ENCODE data around the gene POLG.

The POLG gene

DNA sequence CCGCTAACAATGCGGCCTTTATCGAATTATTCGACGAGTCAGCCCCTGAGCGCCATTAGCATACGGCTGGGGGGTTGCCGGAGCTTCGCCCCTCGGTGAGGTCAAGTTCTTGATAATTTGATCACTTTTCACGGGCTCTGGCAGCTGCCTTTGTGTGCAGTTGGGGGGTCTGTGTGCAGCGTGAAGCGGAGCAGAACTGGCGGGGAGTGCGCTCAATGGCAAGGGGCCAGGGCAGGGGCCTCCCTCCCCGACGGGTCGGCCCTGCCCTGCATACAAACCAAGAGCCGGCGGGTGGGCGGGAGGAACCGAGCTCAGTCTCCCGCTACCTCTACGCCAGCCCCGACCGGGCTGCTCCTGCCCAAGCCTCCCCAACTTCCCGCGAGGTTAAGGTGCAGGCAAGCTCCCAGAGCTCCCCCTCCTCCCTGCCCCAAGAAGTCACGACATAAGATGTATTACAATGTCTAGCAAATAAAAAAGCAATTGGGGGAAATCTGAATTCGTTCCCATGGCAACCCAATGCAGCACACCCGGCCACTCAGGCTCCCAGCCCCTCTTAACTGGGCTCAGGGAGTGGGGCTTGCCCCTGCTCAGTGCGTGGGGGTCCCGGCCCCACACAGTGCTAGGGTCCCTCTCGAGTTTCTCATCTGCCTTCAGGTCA, 34.1 kb upstream of the POLG start:
- Histone ChIP-seq H3K27ac (ENCODE audit: low read depth, low read length) (no peak overlapping the region), H3K27me3 (ENCODE audit: control insufficient read depth in 1 of 2, insufficient read depth in 2 of 2, low read length in 2 of 2) (peaks cover 82 to 99% of the 10 kb centered on the region in 2 donors), H3K9me3 (ENCODE audit: low read length) (no peaks in the 10 kb centered on the region), H3K4me3 (ENCODE audit: low read depth in 1 of 2, low read length in 2 of 2) (no peak overlapping the region), H3K36me3 (ENCODE audit: insufficient read depth, low read length) (no peaks in the 10 kb centered on the region), H3K4me1 (ENCODE audit: insufficient read depth, low read length) (peaks cover 4% of the 10 kb centered on the region), H3K9ac (ENCODE audit: low read length) (no peak overlapping the region)

DNA sequence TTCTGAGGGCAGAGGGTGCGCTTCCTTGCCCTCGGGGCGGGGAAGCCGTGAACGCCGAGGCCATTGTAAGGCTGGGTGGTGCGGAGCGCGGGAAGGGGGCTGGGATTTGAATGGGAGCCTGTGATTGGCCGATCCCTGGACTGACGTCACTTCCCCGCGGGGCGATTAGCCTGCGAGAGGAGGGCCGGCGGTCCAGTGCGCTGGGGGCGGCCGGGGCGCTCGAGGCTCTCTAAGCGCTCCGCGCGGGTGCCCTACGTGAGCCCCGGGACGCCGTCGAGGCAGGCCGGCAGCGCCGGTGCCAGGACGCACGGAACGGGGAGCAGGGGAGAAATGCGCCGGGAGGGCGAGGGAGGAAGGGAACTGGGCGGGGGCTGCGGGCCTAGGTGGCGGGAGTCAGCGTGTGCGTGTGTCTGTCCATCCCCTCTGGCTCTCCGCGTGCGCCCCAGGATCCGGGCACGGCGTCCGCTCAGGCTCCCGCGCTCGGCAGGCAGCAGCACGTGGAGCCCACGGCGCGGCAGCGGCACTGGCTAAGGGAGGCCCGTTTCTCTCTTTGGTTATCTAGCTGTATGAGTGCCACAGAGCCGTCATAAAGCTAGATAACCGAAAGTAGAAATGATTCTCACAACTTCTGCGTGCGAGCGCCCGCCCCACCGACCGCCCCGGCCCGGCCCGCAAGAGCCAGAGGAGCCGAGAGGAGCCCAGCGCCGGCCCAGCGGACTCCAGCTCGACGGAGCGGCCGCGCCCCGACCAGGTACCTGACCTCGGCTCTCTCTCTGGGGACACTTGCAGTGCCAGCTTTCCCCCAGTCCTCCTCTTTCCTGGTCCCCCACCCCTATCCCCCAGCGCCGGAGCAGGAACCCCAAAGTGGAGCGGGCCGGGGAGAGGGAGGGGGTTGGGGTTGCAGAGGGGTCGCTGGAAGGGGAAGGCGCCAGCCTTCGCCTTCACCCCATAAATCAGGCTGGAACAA, 33.1 kb upstream of the POLG start:
- Histone ChIP-seq H3K9me3 (ENCODE audit: low read length) (no peaks in the 10 kb centered on the region), H3K36me3 (ENCODE audit: insufficient read depth, low read length) (no peaks in the 10 kb centered on the region), H3K27me3 (ENCODE audit: control insufficient read depth in 1 of 2, insufficient read depth in 2 of 2, low read length in 2 of 2) (peaks cover 87 to 99% of the 10 kb centered on the region in 2 donors), H3K4me1 (ENCODE audit: insufficient read depth, low read length) (peaks cover 4% of the 10 kb centered on the region), H3K27ac (ENCODE audit: low read depth, low read length) (no peak overlapping the region), H3K9ac (ENCODE audit: low read length) (no peak overlapping the region), H3K4me3 (ENCODE audit: low read depth in 1 of 2, low read length in 2 of 2) (peak overlapping the region in 1 of 2 donors; percentile 13)

DNA sequence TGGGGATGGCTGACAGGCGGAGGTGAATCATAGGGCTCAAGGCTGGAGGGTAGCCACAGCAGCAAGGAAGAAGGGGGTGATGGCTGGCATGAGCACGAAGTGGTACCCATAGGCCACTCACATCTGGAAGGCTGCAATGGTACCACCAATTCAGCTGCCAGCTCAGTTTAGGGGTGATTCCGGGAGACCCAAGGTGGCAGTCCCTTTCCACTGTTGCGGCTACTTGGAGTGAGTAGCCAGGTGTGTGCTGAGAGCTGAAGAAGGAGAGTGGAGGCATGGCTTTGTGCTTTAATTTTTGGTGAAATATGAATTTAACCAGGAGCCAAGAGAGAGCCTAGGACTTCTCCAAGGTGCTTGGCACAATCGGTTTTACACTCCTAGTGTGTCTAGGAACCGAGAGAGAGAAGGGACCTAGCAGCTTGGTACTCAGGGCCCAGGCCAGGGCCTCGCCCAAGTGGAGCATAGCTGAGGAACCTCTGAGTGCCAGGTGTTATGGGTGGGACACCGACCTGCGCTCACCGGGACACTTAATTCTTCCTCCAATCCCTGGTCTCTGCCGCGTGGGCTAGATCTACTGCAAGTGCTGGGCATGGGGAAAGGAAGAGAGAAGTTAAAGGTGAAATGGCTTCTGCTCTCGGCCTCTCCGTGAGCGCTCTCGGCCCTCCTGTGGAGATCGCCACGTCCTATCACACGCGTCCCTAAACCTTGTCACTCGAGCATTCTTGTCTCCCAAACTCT, 32.2 kb upstream of the POLG start:
- Histone ChIP-seq H3K27me3 (ENCODE audit: control insufficient read depth in 1 of 2, insufficient read depth in 2 of 2, low read length in 2 of 2) (peaks cover 86 to 99% of the 10 kb centered on the region in 2 donors), H3K27ac (ENCODE audit: low read depth, low read length) (no peak overlapping the region), H3K9me3 (ENCODE audit: low read length) (no peaks in the 10 kb centered on the region), H3K36me3 (ENCODE audit: insufficient read depth, low read length) (no peaks in the 10 kb centered on the region), H3K9ac (ENCODE audit: low read length) (no peak overlapping the region), H3K4me3 (ENCODE audit: low read depth in 1 of 2, low read length in 2 of 2) (peak overlapping the region in 1 of 2 donors; percentile 13), H3K4me1 (ENCODE audit: insufficient read depth, low read length) (peaks cover 8% of the 10 kb centered on the region)

DNA sequence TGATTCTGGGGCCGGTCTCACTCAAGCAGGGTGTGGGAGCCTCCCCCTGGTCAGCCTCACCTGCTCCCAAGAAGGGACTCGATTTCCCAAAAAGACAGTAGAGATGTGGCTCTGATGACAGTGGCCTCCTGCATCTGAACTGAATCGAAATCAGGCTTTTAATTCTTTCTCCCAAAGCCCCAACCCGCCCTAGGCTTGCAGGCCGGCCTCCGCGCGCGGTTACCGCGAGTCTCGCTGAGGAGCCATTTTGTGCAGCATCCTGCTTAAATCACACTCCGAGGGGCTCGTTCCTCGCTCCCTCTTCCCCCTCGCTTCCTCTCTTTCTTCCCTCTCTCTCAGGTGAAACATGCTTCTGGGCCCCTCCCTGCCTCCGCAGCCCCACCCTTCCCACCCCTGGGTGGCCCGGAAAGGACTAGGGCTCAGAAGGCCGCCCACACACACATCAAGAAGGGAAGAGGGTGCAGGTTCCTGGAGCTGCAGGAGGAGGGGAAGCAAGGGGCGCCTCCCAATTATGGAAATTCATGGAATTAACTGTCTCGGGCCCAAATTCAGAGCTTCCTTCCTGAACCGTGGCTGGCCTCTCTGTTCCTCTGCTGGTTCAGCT, 30.9 kb upstream of the POLG start:
- H3K9me3 ChIP-seq (ENCODE audit: low read length), result no peaks in the 10 kb centered on the region
- H3K4me1 ChIP-seq (ENCODE audit: insufficient read depth, low read length), result peaks cover 5% of the 10 kb centered on the region
- no peak overlapping the region for H3K4me3 ChIP-seq (ENCODE audit: low read depth in 1 of 2, low read length in 2 of 2)
- no peaks in the 10 kb centered on the region for H3K36me3 ChIP-seq (ENCODE audit: insufficient read depth, low read length)
- H3K27me3 ChIP-seq (ENCODE audit: control insufficient read depth in 1 of 2, insufficient read depth in 2 of 2, low read length in 2 of 2), result peaks cover 83 to 100% of the 10 kb centered on the region in 2 donors
- no peak overlapping the region for H3K9ac ChIP-seq (ENCODE audit: low read length)
- no peak overlapping the region for H3K27ac ChIP-seq (ENCODE audit: low read depth, low read length)

DNA sequence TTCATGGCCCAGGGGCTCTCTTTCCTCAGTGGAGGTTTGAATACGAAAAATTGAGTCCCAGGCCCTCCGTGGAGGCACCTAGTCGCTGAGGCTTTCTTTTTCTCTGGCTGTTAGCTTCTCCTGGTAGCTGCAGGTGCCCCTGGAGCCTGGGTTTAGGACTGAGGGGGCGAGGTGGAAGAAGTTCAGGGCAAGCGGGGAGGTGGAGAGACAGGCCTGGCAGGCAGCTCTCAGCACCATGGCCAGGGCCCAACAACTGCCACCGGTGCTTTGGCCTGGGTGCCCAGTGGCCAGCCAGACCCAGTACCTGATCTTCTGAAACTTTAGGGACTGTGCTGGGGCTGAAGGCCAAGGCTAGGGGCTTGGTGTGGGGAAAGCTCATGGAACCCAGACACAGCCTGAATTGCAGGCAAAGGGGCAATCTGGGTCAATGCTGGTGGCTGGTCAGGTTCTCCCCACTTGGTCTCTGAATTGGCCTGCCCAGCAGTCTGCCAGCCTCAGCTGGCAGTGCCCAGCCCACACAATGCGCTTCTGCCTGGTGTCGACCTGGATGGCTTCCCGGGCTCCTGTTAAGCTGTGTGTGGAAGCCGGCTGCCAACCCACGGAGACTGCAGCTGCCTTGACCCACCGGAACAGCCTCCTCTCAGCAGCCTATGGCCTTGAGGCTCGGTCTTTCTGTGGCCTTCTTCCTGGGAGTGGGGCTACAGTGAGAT, 30.3 kb upstream of the POLG start:
- no peaks in the 10 kb centered on the region for H3K9me3 ChIP-seq (ENCODE audit: low read length)
- H3K4me3 ChIP-seq (ENCODE audit: low read depth in 1 of 2, low read length in 2 of 2), result no peak overlapping the region
- peaks cover 83 to 100% of the 10 kb centered on the region in 2 donors for H3K27me3 ChIP-seq (ENCODE audit: control insufficient read depth in 1 of 2, insufficient read depth in 2 of 2, low read length in 2 of 2)
- H3K9ac ChIP-seq (ENCODE audit: low read length), result no peak overlapping the region
- H3K36me3 ChIP-seq (ENCODE audit: insufficient read depth, low read length), result no peaks in the 10 kb centered on the region
- H3K27ac ChIP-seq (ENCODE audit: low read depth, low read length), result no peak overlapping the region
- H3K4me1 ChIP-seq (ENCODE audit: insufficient read depth, low read length), result peaks cover 5% of the 10 kb centered on the region

DNA sequence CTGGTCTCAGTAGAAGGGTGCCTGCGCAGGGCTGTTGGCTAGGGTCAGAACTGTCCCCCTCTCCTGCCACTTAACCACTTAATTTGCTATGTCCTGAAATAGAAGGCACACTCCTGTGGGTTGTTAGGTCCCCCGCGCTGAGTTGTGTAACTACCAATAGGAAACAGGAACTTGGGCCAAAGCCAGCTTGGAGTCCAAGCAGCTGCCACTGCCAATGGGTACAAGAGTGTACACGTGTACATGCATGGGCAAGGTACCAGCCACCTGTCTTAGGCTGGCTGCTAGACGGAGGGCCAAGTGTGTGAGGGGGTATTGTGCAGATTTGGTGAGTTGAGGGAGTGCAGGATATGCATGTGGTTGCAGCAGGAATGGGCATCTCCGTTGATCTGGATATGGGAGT, 29.7 kb upstream of the POLG start:
- H3K9ac ChIP-seq (ENCODE audit: low read length), result no peak overlapping the region
- peaks cover 85 to 100% of the 10 kb centered on the region in 2 donors for H3K27me3 ChIP-seq (ENCODE audit: control insufficient read depth in 1 of 2, insufficient read depth in 2 of 2, low read length in 2 of 2)

DNA sequence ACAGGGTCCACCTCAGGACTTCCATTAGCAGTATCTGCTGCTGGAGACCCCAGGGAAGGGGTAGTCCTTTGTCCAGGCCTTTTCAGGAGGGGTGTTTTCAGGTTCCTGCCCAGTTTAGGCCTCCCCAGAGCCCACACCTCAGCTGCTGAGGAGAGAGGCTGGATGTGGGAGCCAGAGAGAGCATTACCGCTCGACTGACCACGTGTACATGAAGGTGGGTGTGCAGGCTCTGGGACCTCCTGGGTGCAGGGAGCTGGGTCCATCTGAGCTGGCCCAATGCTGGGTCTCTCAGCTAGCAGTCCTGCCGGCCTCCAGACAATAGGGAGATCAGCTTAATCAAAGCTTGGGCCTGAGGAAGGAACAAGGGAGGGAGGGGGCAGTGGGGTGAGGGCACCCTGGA, 29.1 kb upstream of the POLG start:
- H3K36me3 ChIP-seq (ENCODE audit: insufficient read depth, low read length), result no peaks in the 10 kb centered on the region
- peaks cover 5% of the 10 kb centered on the region for H3K4me1 ChIP-seq (ENCODE audit: insufficient read depth, low read length)
- no peak overlapping the region for H3K9ac ChIP-seq (ENCODE audit: low read length)
- H3K9me3 ChIP-seq (ENCODE audit: low read length), result no peaks in the 10 kb centered on the region
- H3K4me3 ChIP-seq (ENCODE audit: low read depth in 1 of 2, low read length in 2 of 2), result no peak overlapping the region
- no peak overlapping the region for H3K27ac ChIP-seq (ENCODE audit: low read depth, low read length)
- peaks cover 82 to 100% of the 10 kb centered on the region in 2 donors for H3K27me3 ChIP-seq (ENCODE audit: control insufficient read depth in 1 of 2, insufficient read depth in 2 of 2, low read length in 2 of 2)

More for the DNA sequence above, 29.7 kb upstream of the POLG start:
- Histone ChIP-seq H3K4me1 (ENCODE audit: insufficient read depth, low read length) (peaks cover 5% of the 10 kb centered on the region), H3K4me3 (ENCODE audit: low read depth in 1 of 2, low read length in 2 of 2) (no peak overlapping the region), H3K27ac (ENCODE audit: low read depth, low read length) (no peak overlapping the region), H3K36me3 (ENCODE audit: insufficient read depth, low read length) (no peaks in the 10 kb centered on the region), H3K9me3 (ENCODE audit: low read length) (no peaks in the 10 kb centered on the region)

DNA sequence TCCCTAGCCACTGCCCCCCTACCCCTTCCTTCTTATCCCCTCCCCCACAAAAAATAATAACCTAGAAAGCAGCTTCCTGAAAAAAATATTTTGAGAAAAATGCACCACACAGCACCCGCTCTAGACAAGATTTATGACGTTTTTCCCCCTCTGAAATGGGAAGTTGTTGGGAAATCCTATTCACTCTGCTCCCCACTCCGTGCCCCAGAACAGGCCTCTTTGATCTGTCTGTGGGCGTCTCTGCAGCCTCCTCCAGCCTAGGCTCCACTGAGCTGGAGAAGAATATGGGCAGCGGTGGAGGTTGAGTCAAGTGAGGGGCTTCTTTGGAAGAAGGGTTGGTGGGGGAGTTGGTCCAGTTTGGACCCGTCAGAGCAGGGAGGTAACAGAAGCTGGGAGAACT, 28.5 kb upstream of the POLG start:
- Histone ChIP-seq H3K27ac (ENCODE audit: low read depth, low read length) (no peak overlapping the region), H3K27me3 (ENCODE audit: control insufficient read depth in 1 of 2, insufficient read depth in 2 of 2, low read length in 2 of 2) (peaks cover 81 to 100% of the 10 kb centered on the region in 2 donors), H3K9me3 (ENCODE audit: low read length) (no peaks in the 10 kb centered on the region), H3K9ac (ENCODE audit: low read length) (no peak overlapping the region), H3K4me1 (ENCODE audit: insufficient read depth, low read length) (peaks cover 5% of the 10 kb centered on the region), H3K36me3 (ENCODE audit: insufficient read depth, low read length) (no peaks in the 10 kb centered on the region), H3K4me3 (ENCODE audit: low read depth in 1 of 2, low read length in 2 of 2) (no peak overlapping the region)

DNA sequence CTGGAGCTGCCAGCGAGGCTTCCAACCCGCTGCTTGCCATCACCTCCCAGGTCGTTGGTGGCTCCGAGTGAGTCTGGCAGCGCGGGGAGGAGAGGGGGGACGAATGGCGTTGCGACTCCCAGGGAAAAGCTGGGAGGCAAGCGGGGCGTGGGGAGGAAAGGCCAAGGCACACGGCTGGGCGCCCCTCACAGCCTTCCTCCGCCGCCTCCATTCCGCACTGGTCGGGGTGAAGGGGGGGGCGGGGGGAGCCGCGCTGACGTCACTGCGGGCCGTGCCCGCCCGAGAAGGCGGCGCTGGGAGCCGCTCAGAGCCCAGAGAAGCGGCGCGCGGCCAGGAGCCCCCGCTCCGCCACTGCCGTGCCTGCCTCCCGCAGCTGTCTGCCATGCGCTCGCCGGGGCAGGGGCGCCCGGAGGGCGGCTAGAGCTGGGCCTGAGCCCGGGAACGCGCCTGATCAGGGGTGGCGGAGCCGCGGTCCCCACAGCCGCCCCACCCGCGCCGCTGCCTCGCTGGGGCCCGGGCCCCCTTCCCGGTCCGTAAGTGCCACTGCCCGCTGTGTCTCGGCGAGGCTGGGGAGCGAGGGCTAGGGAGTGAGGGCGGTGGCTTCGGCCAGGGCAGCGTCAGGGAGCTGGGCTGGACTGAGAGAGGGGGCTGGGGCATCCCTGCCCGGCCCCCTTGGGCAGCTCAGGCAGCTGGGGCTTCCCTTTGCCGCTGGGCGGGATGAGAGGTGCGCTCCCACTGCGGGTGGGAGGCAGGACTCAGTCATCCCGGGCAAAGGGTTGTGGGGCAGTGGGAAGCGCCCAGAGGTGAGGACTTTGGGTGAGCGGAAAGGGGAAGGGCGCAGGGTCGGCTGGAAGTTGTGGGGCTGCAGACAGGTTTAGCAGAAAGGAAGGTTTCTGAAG, 27.8 kb upstream of the POLG start:
- Histone ChIP-seq H3K4me1 (ENCODE audit: insufficient read depth, low read length) (peaks cover 5% of the 10 kb centered on the region), H3K4me3 (ENCODE audit: low read depth in 1 of 2, low read length in 2 of 2) (no peak overlapping the region), H3K9ac (ENCODE audit: low read length) (no peak overlapping the region), H3K27me3 (ENCODE audit: control insufficient read depth in 1 of 2, insufficient read depth in 2 of 2, low read length in 2 of 2) (peaks cover 81 to 100% of the 10 kb centered on the region in 2 donors), H3K9me3 (ENCODE audit: low read length) (no peaks in the 10 kb centered on the region), H3K27ac (ENCODE audit: low read depth, low read length) (no peak overlapping the region), H3K36me3 (ENCODE audit: insufficient read depth, low read length) (no peaks in the 10 kb centered on the region)
